ENCODE data around the gene HK1. TPM values are rescaled to one million over a fixed set of nuclear protein-coding genes. Genes with fewer than 3 reads are reported as not detected.

Gene HK1
- total and polyA plus RNA-seq, 7 experiments from 2014 or later = 60.1 to 144 (median 83.8) TPM

GRCh38 chr10:69401416-69401815 is 123.1 kb downstream of the HK1 start:
- intact Hi-C loops (cut with micrococcal nuclease) = no loop called here
- H3K36me3 ChIP-seq (ENCODE audit: control insufficient read depth in 2 of 3, insufficient read depth in 3 of 3, low read length in 3 of 3) = peaks cover 0 to 62% (median 13%) of the 10 kb centered on the region in 3 experiments

GRCh38 chr10:69402386-69402785 is 124.1 kb downstream of the HK1 start:
- Histone ChIP-seq H3K36me3 (ENCODE audit: control insufficient read depth in 2 of 3, insufficient read depth in 3 of 3, low read length in 3 of 3) (peaks cover 0 to 53% (median 8%) of the 10 kb centered on the region in 3 experiments), H3K4me1 (ENCODE audit: control insufficient read depth in 2 of 2, insufficient read depth in 2 of 2, low read length in 2 of 2) (no peaks in the 10 kb centered on the region), H3K4me3 (ENCODE audit: low read length) (no peak overlapping the region), H3K27me3 (ENCODE audit: control insufficient read depth in 2 of 2, insufficient read depth in 2 of 2, low read length in 2 of 2) (no peaks in the 10 kb centered on the region), H3K9me3 (ENCODE audit: control insufficient read depth in 2 of 3, low read length in 3 of 3) (no peaks in the 10 kb centered on the region), H3K27ac (ENCODE audit: low read depth, low read length) (no peak overlapping the region)
- intact Hi-C loops (cut with micrococcal nuclease) = no loop called here
- H3K4me3 Mint-ChIP-seq = no peak overlapping the region
- H3K9me3 Mint-ChIP-seq = peaks cover 0 to under 1% (median 0%) of the 10 kb centered on the region in 11 donors
- H3K27ac Mint-ChIP-seq = peak overlapping the region in 1 of 9 donors; percentile 82
- ATAC-seq (no peak), DNase-seq (no peak)
- no peaks in the 10 kb centered on the region for H3K27me3 Mint-ChIP-seq
- H3K4me1 Mint-ChIP-seq = peaks cover 0 to 6% (median 0%) of the 10 kb centered on the region in 7 donors
- POLR2A ChIA-PET = no interaction called here
- CTCF ChIA-PET = interaction anchor here (2.3 kb wide), 1 partner anchor 164 kb away, joined by 12 read pairs; no protein-coding TSS in a partner anchor
- H3K36me3 Mint-ChIP-seq = peaks cover 6 to 37% (median 16%) of the 10 kb centered on the region in 5 donors

More at GRCh38 chr10:69401416-69401815, 123.1 kb downstream of the HK1 start:
- no peaks in the 10 kb centered on the region for H3K27me3 ChIP-seq (ENCODE audit: control insufficient read depth in 2 of 2, insufficient read depth in 2 of 2, low read length in 2 of 2)
- no peak for ATAC-seq
- Mint-ChIP-seq H3K36me3 (peaks cover 6 to 42% (median 16%) of the 10 kb centered on the region in 5 donors), H3K4me1 (peaks cover 0 to 3% (median 0%) of the 10 kb centered on the region in 7 donors), H3K9me3 (no peaks in the 10 kb centered on the region), H3K27me3 (no peaks in the 10 kb centered on the region), H3K4me3 (no peak overlapping the region), H3K27ac (no peak overlapping the region)
- DNase-seq = no peak
- no peak overlapping the region for H3K27ac ChIP-seq (ENCODE audit: low read depth, low read length)
- ChIA-PET POLR2A (no interaction called here), CTCF (no interaction called here)
- no peaks in the 10 kb centered on the region for H3K9me3 ChIP-seq (ENCODE audit: control insufficient read depth in 2 of 3, low read length in 3 of 3)
- no peak overlapping the region for H3K4me3 ChIP-seq (ENCODE audit: low read length)
- no peaks in the 10 kb centered on the region for H3K4me1 ChIP-seq (ENCODE audit: control insufficient read depth in 2 of 2, insufficient read depth in 2 of 2, low read length in 2 of 2)

GRCh38 chr10:69403066-69403465 is 124.8 kb downstream of the HK1 start:
- no peak overlapping the region for H3K4me3 ChIP-seq (ENCODE audit: low read length)
- ATAC-seq (no peak), DNase-seq (no peak)
- POLR2A ChIA-PET = interaction anchor here (1.0 kb wide), 1 partner anchor 13 kb away, joined by 3 read pairs; no protein-coding TSS in a partner anchor
- peaks cover 4 to 9% (median 5%) of the 10 kb centered on the region in 7 donors for H3K4me1 Mint-ChIP-seq
- peak overlapping the region in 2 of 9 donors; percentile 25 to 82 for H3K27ac Mint-ChIP-seq
- intact Hi-C loops (cut with micrococcal nuclease) = no loop called here
- no peaks in the 10 kb centered on the region for H3K27me3 Mint-ChIP-seq
- peaks cover 3 to 4% of the 10 kb centered on the region in 2 donors for H3K4me1 ChIP-seq (ENCODE audit: control insufficient read depth in 2 of 2, insufficient read depth in 2 of 2, low read length in 2 of 2)
- peaks cover 0 to 51% (median 8%) of the 10 kb centered on the region in 3 experiments for H3K36me3 ChIP-seq (ENCODE audit: control insufficient read depth in 2 of 3, insufficient read depth in 3 of 3, low read length in 3 of 3)
- CTCF ChIA-PET = interaction anchor here (0.5 to 2.4 kb wide), 4 partner anchors 8 to 164 kb away, joined by 3 to 12 read pairs (median 4); no protein-coding TSS in a partner anchor
- no peak overlapping the region for H3K4me3 Mint-ChIP-seq
- no peaks in the 10 kb centered on the region for H3K9me3 ChIP-seq (ENCODE audit: control insufficient read depth in 2 of 3, low read length in 3 of 3)
- no peaks in the 10 kb centered on the region for H3K27me3 ChIP-seq (ENCODE audit: control insufficient read depth in 2 of 2, insufficient read depth in 2 of 2, low read length in 2 of 2)
- H3K36me3 Mint-ChIP-seq = peaks cover 6 to 36% (median 16%) of the 10 kb centered on the region in 5 donors
- H3K27ac ChIP-seq (ENCODE audit: low read depth, low read length) = no peak overlapping the region
- H3K9me3 Mint-ChIP-seq = peaks cover 0 to 1% (median 0%) of the 10 kb centered on the region in 11 donors

- ChIA-PET POLR2A (interaction anchor here (1.0 kb wide), 1 partner anchor 12 kb away, joined by 3 read pairs; no protein-coding TSS in a partner anchor), CTCF (interaction anchor here (0.5 to 2.4 kb wide), 4 partner anchors 8 to 165 kb away, joined by 3 to 12 read pairs (median 4); no protein-coding TSS in a partner anchor)
- Histone ChIP-seq H3K27ac (ENCODE audit: low read depth, low read length) (no peak overlapping the region), H3K4me1 (ENCODE audit: control insufficient read depth in 2 of 2, insufficient read depth in 2 of 2, low read length in 2 of 2) (peaks cover 7 to 8% of the 10 kb centered on the region in 2 donors), H3K36me3 (ENCODE audit: control insufficient read depth in 2 of 3, insufficient read depth in 3 of 3, low read length in 3 of 3) (peaks cover 0 to 48% (median 6%) of the 10 kb centered on the region in 3 experiments), H3K4me3 (ENCODE audit: low read length) (no peak overlapping the region), H3K27me3 (ENCODE audit: control insufficient read depth in 2 of 2, insufficient read depth in 2 of 2, low read length in 2 of 2) (no peaks in the 10 kb centered on the region), H3K9me3 (ENCODE audit: control insufficient read depth in 2 of 3, low read length in 3 of 3) (no peaks in the 10 kb centered on the region)
- Mint-ChIP-seq H3K27me3 (no peaks in the 10 kb centered on the region), H3K27ac (no peak overlapping the region), H3K9me3 (peaks cover 0 to 1% (median 0%) of the 10 kb centered on the region in 11 donors), H3K4me1 (peaks cover 7 to 12% (median 9%) of the 10 kb centered on the region in 7 donors), H3K4me3 (no peak overlapping the region), H3K36me3 (peaks cover 5 to 35% (median 16%) of the 10 kb centered on the region in 5 donors)
- DNase-seq (no peak), ATAC-seq (no peak)
- intact Hi-C loops (cut with micrococcal nuclease) = no loop called here
These were observed 125.2 kb downstream of the HK1 start for GRCh38 chr10:69403519-69403918.

GRCh38 chr10:69404786-69405185 is 126.5 kb downstream of the HK1 start:
- Histone ChIP-seq H3K4me1 (ENCODE audit: control insufficient read depth in 2 of 2, insufficient read depth in 2 of 2, low read length in 2 of 2) (peaks cover 13 to 14% of the 10 kb centered on the region in 2 donors), H3K36me3 (ENCODE audit: control insufficient read depth in 2 of 3, insufficient read depth in 3 of 3, low read length in 3 of 3) (peaks cover 0 to 36% (median 2%) of the 10 kb centered on the region in 3 experiments), H3K27me3 (ENCODE audit: control insufficient read depth in 2 of 2, insufficient read depth in 2 of 2, low read length in 2 of 2) (no peaks in the 10 kb centered on the region), H3K9me3 (ENCODE audit: control insufficient read depth in 2 of 3, low read length in 3 of 3) (no peaks in the 10 kb centered on the region), H3K27ac (ENCODE audit: low read depth, low read length) (no peak overlapping the region), H3K4me3 (ENCODE audit: low read length) (no peak overlapping the region)
- Mint-ChIP-seq H3K4me1 (peaks cover 14 to 20% (median 17%) of the 10 kb centered on the region in 7 donors), H3K36me3 (peaks cover 0 to 34% (median 11%) of the 10 kb centered on the region in 5 donors), H3K27me3 (no peaks in the 10 kb centered on the region), H3K27ac (peak overlapping the region in 3 of 9 donors; percentile 0 to 66 (median 5)), H3K9me3 (peaks cover 0 to 1% (median 0%) of the 10 kb centered on the region in 11 donors), H3K4me3 (no peak overlapping the region)
- CTCF ChIA-PET = interaction anchor here (2.4 kb wide), 1 partner anchor 103 kb away, joined by 5 read pairs; no protein-coding TSS in a partner anchor
- POLR2A ChIA-PET = no interaction called here
- DNase-seq (no peak), ATAC-seq (no peak)
- intact Hi-C loops (cut with micrococcal nuclease) = loop anchor here in 1 of 2 donors (5.0 kb wide), 3 partner anchors 397 to 1642 kb away; no protein-coding TSS in a partner anchor

GRCh38 chr10:69405221-69405620 is 126.9 kb downstream of the HK1 start:
- H3K27me3 ChIP-seq (ENCODE audit: control insufficient read depth in 2 of 2, insufficient read depth in 2 of 2, low read length in 2 of 2) = no peaks in the 10 kb centered on the region
- ATAC-seq (no peak), DNase-seq (no peak)
- H3K36me3 ChIP-seq (ENCODE audit: control insufficient read depth in 2 of 3, insufficient read depth in 3 of 3, low read length in 3 of 3) = peaks cover 0 to 31% (median 0%) of the 10 kb centered on the region in 3 experiments
- Mint-ChIP-seq H3K27me3 (no peaks in the 10 kb centered on the region), H3K36me3 (peaks cover 0 to 34% (median 11%) of the 10 kb centered on the region in 5 donors), H3K9me3 (peaks cover 0 to 1% (median 0%) of the 10 kb centered on the region in 11 donors), H3K27ac (peak overlapping the region in 3 of 9 donors; percentile 0 to 66 (median 22)), H3K4me1 (peaks cover 14 to 20% (median 18%) of the 10 kb centered on the region in 7 donors), H3K4me3 (no peak overlapping the region)
- no peak overlapping the region for H3K4me3 ChIP-seq (ENCODE audit: low read length)
- ChIA-PET CTCF (interaction anchor here (0.5 to 1.8 kb wide), 2 partner anchors 78 to 171 kb away, joined by 3 to 4 read pairs; no protein-coding TSS in a partner anchor), POLR2A (no interaction called here)
- H3K9me3 ChIP-seq (ENCODE audit: control insufficient read depth in 2 of 3, low read length in 3 of 3) = no peaks in the 10 kb centered on the region
- no peak overlapping the region for H3K27ac ChIP-seq (ENCODE audit: low read depth, low read length)
- intact Hi-C loops (cut with micrococcal nuclease) = loop anchor here in 1 of 2 donors (5.0 kb wide), 3 partner anchors 398 to 1643 kb away; no protein-coding TSS in a partner anchor
- peaks cover 13 to 14% of the 10 kb centered on the region in 2 donors for H3K4me1 ChIP-seq (ENCODE audit: control insufficient read depth in 2 of 2, insufficient read depth in 2 of 2, low read length in 2 of 2)

Measured in naive thymus-derived CD4-positive, alpha-beta T cell (primary cell).